GM19025 (cell line): Measurements from ENCODE around the gene SAP25.

Experiments used
- ATAC-seq: cut with Tn5 transposase; IDR thresholded peaks from one replicate; pipeline ENCODE4 v1.9.1; 2021; ENCODE audit warnings: mild to moderate bottlenecking, low read depth, moderate library complexity; ENCODE audit not compliant: unreplicated experiment

The SAP25 gene

GRCh38 chr7:100598425-100598824 is 24.7 kb upstream of the SAP25 start:
- ATAC-seq = no peak

- ATAC-seq = no peak
Measured at GRCh38 chr7:100595188-100595587, 21.5 kb upstream of the SAP25 start.

- no peak for ATAC-seq
Measured at GRCh38 chr7:100591596-100591995, 17.9 kb upstream of the SAP25 start.

GRCh38 chr7:100590077-100590737 is 16.5 kb upstream of the SAP25 start:
- ATAC-seq = no peak

GRCh38 chr7:100589341-100589947 is 15.7 kb upstream of the SAP25 start:
- no peak for ATAC-seq

GRCh38 chr7:100588438-100588837 is 14.7 kb upstream of the SAP25 start:
- no peak for ATAC-seq

GRCh38 chr7:100586266-100587025 is 12.7 kb upstream of the SAP25 start, which contains the start of gene FBXO24:
FBXO24 (plus strand) TSS chr7:100586328; CDS start chr7:100586626, 298 bp downstream.
- ATAC-seq = peak; percentile 84

- ATAC-seq = peak; percentile 23
Measured at GRCh38 chr7:100585511-100586265, 12.0 kb upstream of the SAP25 start, which contains the start of gene LRCH4. LRCH4 (minus strand) TSS chr7:100586129; CDS start chr7:100586100, 29 bp downstream.

- no peak for ATAC-seq
Measured at GRCh38 chr7:100584683-100585510, 11.2 kb upstream of the SAP25 start.

GRCh38 chr7:100584054-100584682 is 10.5 kb upstream of the SAP25 start:
- no peak for ATAC-seq

- ATAC-seq = no peak
Measured at GRCh38 chr7:100583132-100584053, 9.7 kb upstream of the SAP25 start.

- ATAC-seq = no peak
Measured at GRCh38 chr7:100582650-100583049, 8.9 kb upstream of the SAP25 start.

- no peak for ATAC-seq
Measured at GRCh38 chr7:100582041-100582579, 8.4 kb upstream of the SAP25 start.

- ATAC-seq = no peak
Measured at GRCh38 chr7:100580466-100581283, 7.0 kb upstream of the SAP25 start.

- ATAC-seq = no peak
Measured at GRCh38 chr7:100578246-100579183, 4.8 kb upstream of the SAP25 start.

GRCh38 chr7:100577507-100577906 is 3.8 kb upstream of the SAP25 start:
- no peak for ATAC-seq
